ENCODE data around the gene AFF1.
A peak's percentile ranks its signal among the peaks of the same experiment; 100 is the strongest.
"Not testable (repeated sequence)": the region's sequence is repeated elsewhere in the genome, so short reads cannot be mapped to it uniquely, and the experiment has no call there.

AFF1 gene

GRCh38 chr4:87005690-87006425 is 71.0 kb downstream of the AFF1 start:
- Histone ChIP-seq H3K9ac (ENCODE audit: low read length in 2 of 2) (peak overlapping the region; percentile 89 to 98), H3K9me3 (ENCODE audit: control insufficient read depth in 2 of 2, low read length in 2 of 2) (no peaks in the 10 kb centered on the region), H3K27ac (ENCODE audit: low read length) (peak overlapping the region; percentile 90), H3K4me1 (ENCODE audit: control insufficient read depth, insufficient read depth, low read length) (peaks cover 11% of the 10 kb centered on the region), H3K36me3 (ENCODE audit: control insufficient read depth in 2 of 2, insufficient read depth in 2 of 2, low read length in 2 of 2) (no peaks in the 10 kb centered on the region), H3K27me3 (ENCODE audit: control insufficient read depth in 1 of 2, insufficient read depth in 2 of 2, low read length in 2 of 2) (no peaks in the 10 kb centered on the region), H3K4me3 (ENCODE audit: low read length in 2 of 2) (peak overlapping the region; percentile 94 to 96)

- Histone ChIP-seq H3K27me3 (ENCODE audit: control insufficient read depth in 1 of 2, insufficient read depth in 2 of 2, low read length in 2 of 2) (no peaks in the 10 kb centered on the region), H3K36me3 (ENCODE audit: control insufficient read depth in 2 of 2, insufficient read depth in 2 of 2, low read length in 2 of 2) (no peaks in the 10 kb centered on the region), H3K27ac (ENCODE audit: low read length) (peak overlapping the region; percentile 90), H3K4me3 (ENCODE audit: low read length in 2 of 2) (peak overlapping the region; percentile 94 to 96), H3K9me3 (ENCODE audit: control insufficient read depth in 2 of 2, low read length in 2 of 2) (no peaks in the 10 kb centered on the region), H3K4me1 (ENCODE audit: control insufficient read depth, insufficient read depth, low read length) (peaks cover 11% of the 10 kb centered on the region), H3K9ac (ENCODE audit: low read length in 2 of 2) (peak overlapping the region; percentile 89 to 98)
Measured at GRCh38 chr4:87006426-87006675, 71.5 kb downstream of the AFF1 start.

- Histone ChIP-seq H3K4me1 (ENCODE audit: control insufficient read depth, insufficient read depth, low read length) (peaks cover 11% of the 10 kb centered on the region), H3K9me3 (ENCODE audit: control insufficient read depth in 2 of 2, low read length in 2 of 2) (no peaks in the 10 kb centered on the region), H3K36me3 (ENCODE audit: control insufficient read depth in 2 of 2, insufficient read depth in 2 of 2, low read length in 2 of 2) (no peaks in the 10 kb centered on the region), H3K27me3 (ENCODE audit: control insufficient read depth in 1 of 2, insufficient read depth in 2 of 2, low read length in 2 of 2) (no peaks in the 10 kb centered on the region), H3K9ac (ENCODE audit: low read length in 2 of 2) (peak overlapping the region; percentile 89 to 98), H3K4me3 (ENCODE audit: low read length in 2 of 2) (peak overlapping the region; percentile 94 to 96), H3K27ac (ENCODE audit: low read length) (peak overlapping the region; percentile 90)
Measured at GRCh38 chr4:87006676-87007527, 72.1 kb downstream of the AFF1 start.

GRCh38 chr4:87007528-87008446 is 73.0 kb downstream of the AFF1 start:
- peaks cover 11% of the 10 kb centered on the region for H3K4me1 ChIP-seq (ENCODE audit: control insufficient read depth, insufficient read depth, low read length)
- peak overlapping the region; percentile 89 to 98 for H3K9ac ChIP-seq (ENCODE audit: low read length in 2 of 2)
- H3K9me3 ChIP-seq (ENCODE audit: control insufficient read depth in 2 of 2, low read length in 2 of 2): no peaks in the 10 kb centered on the region
- H3K4me3 ChIP-seq (ENCODE audit: low read length in 2 of 2): peak overlapping the region; percentile 94 to 96
- peak overlapping the region; percentile 90 for H3K27ac ChIP-seq (ENCODE audit: low read length)
- H3K36me3 ChIP-seq (ENCODE audit: control insufficient read depth in 2 of 2, insufficient read depth in 2 of 2, low read length in 2 of 2): no peaks in the 10 kb centered on the region
- H3K27me3 ChIP-seq (ENCODE audit: control insufficient read depth in 1 of 2, insufficient read depth in 2 of 2, low read length in 2 of 2): no peaks in the 10 kb centered on the region

GRCh38 chr4:87009095-87009648 is 74.4 kb downstream of the AFF1 start:
- Histone ChIP-seq H3K9me3 (ENCODE audit: control insufficient read depth in 2 of 2, low read length in 2 of 2) (no peaks in the 10 kb centered on the region), H3K27me3 (ENCODE audit: control insufficient read depth in 1 of 2, insufficient read depth in 2 of 2, low read length in 2 of 2) (no peaks in the 10 kb centered on the region), H3K36me3 (ENCODE audit: control insufficient read depth in 2 of 2, insufficient read depth in 2 of 2, low read length in 2 of 2) (no peaks in the 10 kb centered on the region), H3K4me3 (ENCODE audit: low read length in 2 of 2) (peak overlapping the region; percentile 21 to 57), H3K9ac (ENCODE audit: low read length in 2 of 2) (peak overlapping the region in 1 of 2 donors; percentile 34), H3K4me1 (ENCODE audit: control insufficient read depth, insufficient read depth, low read length) (peaks cover 11% of the 10 kb centered on the region), H3K27ac (ENCODE audit: low read length) (no peak overlapping the region)

GRCh38 chr4:87010192-87010591 is 75.4 kb downstream of the AFF1 start:
- H3K27ac ChIP-seq (ENCODE audit: low read length): no peak overlapping the region
- H3K9me3 ChIP-seq (ENCODE audit: control insufficient read depth in 2 of 2, low read length in 2 of 2): no peaks in the 10 kb centered on the region
- H3K4me3 ChIP-seq (ENCODE audit: low read length in 2 of 2): no peak overlapping the region
- H3K4me1 ChIP-seq (ENCODE audit: control insufficient read depth, insufficient read depth, low read length): peaks cover 8% of the 10 kb centered on the region
- H3K27me3 ChIP-seq (ENCODE audit: control insufficient read depth in 1 of 2, insufficient read depth in 2 of 2, low read length in 2 of 2): no peaks in the 10 kb centered on the region
- H3K9ac ChIP-seq (ENCODE audit: low read length in 2 of 2): no peak overlapping the region
- H3K36me3 ChIP-seq (ENCODE audit: control insufficient read depth in 2 of 2, insufficient read depth in 2 of 2, low read length in 2 of 2): no peaks in the 10 kb centered on the region

- H3K27ac ChIP-seq (ENCODE audit: low read length): no peak overlapping the region
- no peak overlapping the region for H3K9ac ChIP-seq (ENCODE audit: low read length in 2 of 2)
- H3K9me3 ChIP-seq (ENCODE audit: control insufficient read depth in 2 of 2, low read length in 2 of 2): no peaks in the 10 kb centered on the region
- H3K4me1 ChIP-seq (ENCODE audit: control insufficient read depth, insufficient read depth, low read length): peaks cover 5% of the 10 kb centered on the region
- no peak overlapping the region for H3K4me3 ChIP-seq (ENCODE audit: low read length in 2 of 2)
- H3K36me3 ChIP-seq (ENCODE audit: control insufficient read depth in 2 of 2, insufficient read depth in 2 of 2, low read length in 2 of 2): no peaks in the 10 kb centered on the region
- H3K27me3 ChIP-seq (ENCODE audit: control insufficient read depth in 1 of 2, insufficient read depth in 2 of 2, low read length in 2 of 2): no peaks in the 10 kb centered on the region
Measured at GRCh38 chr4:87011340-87012034, 76.7 kb downstream of the AFF1 start.

GRCh38 chr4:87012265-87012953 is 77.6 kb downstream of the AFF1 start:
- Histone ChIP-seq H3K27me3 (ENCODE audit: control insufficient read depth in 1 of 2, insufficient read depth in 2 of 2, low read length in 2 of 2) (no peaks in the 10 kb centered on the region), H3K4me3 (ENCODE audit: low read length in 2 of 2) (no peak overlapping the region), H3K9me3 (ENCODE audit: control insufficient read depth in 2 of 2, low read length in 2 of 2) (no peaks in the 10 kb centered on the region), H3K9ac (ENCODE audit: low read length in 2 of 2) (no peak overlapping the region), H3K36me3 (ENCODE audit: control insufficient read depth in 2 of 2, insufficient read depth in 2 of 2, low read length in 2 of 2) (no peaks in the 10 kb centered on the region), H3K27ac (ENCODE audit: low read length) (no peak overlapping the region), H3K4me1 (ENCODE audit: control insufficient read depth, insufficient read depth, low read length) (peaks cover 8% of the 10 kb centered on the region)

- H3K9me3 ChIP-seq (ENCODE audit: control insufficient read depth in 2 of 2, low read length in 2 of 2); H3K4me3 ChIP-seq (ENCODE audit: low read length in 2 of 2); H3K27ac ChIP-seq (ENCODE audit: low read length); H3K27me3 ChIP-seq (ENCODE audit: control insufficient read depth in 1 of 2, insufficient read depth in 2 of 2, low read length in 2 of 2); H3K9ac ChIP-seq (ENCODE audit: low read length in 2 of 2); H3K36me3 ChIP-seq (ENCODE audit: control insufficient read depth in 2 of 2, insufficient read depth in 2 of 2, low read length in 2 of 2): not testable (repeated sequence)
- peaks cover 11% of the 10 kb centered on the region for H3K4me1 ChIP-seq (ENCODE audit: control insufficient read depth, insufficient read depth, low read length)
Measured at GRCh38 chr4:87012954-87013308, 78.1 kb downstream of the AFF1 start.
